Lower leg skin (tissue), 3 donors: ENCODE results near the gene CPVL.

ENCODE experiments used
- POLR2A ChIP-seq, 2 donors: fragments of 450-650 bp; IDR thresholded peaks; one replicate each; pipeline ENCODE4 v1.6.1; 2016 to 2017; ENCODE audit warnings: antibody characterized with exemption in 2 of 2, mild to moderate bottlenecking in 1 of 2, moderate library complexity in 1 of 2
- TF ChIP-seq, protein P1 (sequence below), 3 donors: fragments of 450-650 bp; IDR thresholded peaks; one replicate each; pipeline ENCODE4 v1.5.1; 2016; ENCODE audit warnings: antibody characterized with exemption in 3 of 3, mild to moderate bottlenecking in 3 of 3, moderate library complexity in 2 of 3

- TF ChIP-seq, protein P1, sequence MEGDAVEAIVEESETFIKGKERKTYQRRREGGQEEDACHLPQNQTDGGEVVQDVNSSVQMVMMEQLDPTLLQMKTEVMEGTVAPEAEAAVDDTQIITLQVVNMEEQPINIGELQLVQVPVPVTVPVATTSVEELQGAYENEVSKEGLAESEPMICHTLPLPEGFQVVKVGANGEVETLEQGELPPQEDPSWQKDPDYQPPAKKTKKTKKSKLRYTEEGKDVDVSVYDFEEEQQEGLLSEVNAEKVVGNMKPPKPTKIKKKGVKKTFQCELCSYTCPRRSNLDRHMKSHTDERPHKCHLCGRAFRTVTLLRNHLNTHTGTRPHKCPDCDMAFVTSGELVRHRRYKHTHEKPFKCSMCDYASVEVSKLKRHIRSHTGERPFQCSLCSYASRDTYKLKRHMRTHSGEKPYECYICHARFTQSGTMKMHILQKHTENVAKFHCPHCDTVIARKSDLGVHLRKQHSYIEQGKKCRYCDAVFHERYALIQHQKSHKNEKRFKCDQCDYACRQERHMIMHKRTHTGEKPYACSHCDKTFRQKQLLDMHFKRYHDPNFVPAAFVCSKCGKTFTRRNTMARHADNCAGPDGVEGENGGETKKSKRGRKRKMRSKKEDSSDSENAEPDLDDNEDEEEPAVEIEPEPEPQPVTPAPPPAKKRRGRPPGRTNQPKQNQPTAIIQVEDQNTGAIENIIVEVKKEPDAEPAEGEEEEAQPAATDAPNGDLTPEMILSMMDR (IDR thresholded peaks at IDR 0.05) = no peak
- TF ChIP-seq POLR2A (IDR thresholded peaks at IDR 0.05) = no peak
These were observed 166.6 kb downstream of the CPVL start for GRCh38 chr7:28979776-28980175.
